Endometrium (tissue), 2 donors: Measurements from ENCODE around the gene KIRREL1.

Experiments
- FAIRE-seq: peaks from 2 replicates; lab custom pipeline; 2012; peaks lifted over from hg19 to GRCh38; lab: Jason Lieb, UNC
- donor health status: control.
- donor health status: control.

The KIRREL1 gene

DNA sequence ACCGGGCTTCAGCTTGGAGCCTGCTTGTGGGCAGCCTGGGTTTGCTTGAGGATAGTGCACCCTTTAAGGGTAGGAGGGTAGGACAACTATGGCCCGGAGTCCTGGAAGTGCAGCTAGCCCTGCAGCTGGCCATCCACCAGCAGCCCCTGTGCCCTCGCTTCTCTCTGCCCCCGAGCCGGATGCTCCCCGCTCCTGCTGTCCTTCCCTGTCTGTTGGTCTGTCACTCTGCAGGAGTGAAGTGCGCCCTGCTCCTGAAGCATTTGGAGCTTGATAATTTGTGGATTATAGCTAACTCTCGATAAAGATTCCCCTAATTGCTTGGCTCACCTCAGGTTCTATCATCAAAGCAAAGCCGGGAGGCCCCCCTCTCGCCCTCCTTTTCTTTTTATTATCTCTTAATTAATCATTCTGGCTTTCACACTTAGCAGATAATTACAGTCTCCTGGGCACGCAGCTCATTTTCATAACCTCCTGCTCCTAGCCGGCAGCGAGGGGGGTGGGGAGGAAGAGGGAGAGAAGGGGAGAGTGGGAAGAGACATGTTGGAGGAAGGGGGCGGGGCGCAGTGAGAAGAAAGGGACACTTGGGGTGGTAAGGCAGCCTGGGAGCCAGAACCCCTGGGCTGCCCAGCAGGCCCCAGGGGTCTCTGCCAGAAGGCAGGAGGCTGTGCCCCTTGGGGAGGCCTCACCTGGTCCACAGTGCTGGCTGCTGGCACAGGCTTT is 14.4 kb downstream of the KIRREL1 start:
- FAIRE-seq = no peak

DNA sequence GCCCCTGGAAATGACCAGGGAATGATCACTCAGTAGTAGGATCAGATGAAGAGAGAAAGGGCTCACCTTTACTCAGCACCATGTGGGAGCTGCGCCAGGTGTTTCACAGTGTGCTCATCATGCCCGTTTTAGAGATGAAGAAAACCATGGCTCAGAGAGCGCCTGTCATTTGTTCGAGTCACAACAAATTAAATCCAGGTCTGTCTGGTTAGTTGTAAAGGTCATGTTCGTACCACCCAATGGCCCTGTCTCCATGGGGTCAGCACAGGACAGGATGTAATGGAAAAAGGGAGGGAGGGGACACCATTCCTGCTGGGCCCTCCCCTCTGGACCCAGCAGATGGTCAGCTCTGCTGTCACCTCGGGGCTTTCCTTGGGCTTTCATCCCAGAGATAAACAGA is 15.2 kb downstream of the KIRREL1 start:
- no peak for FAIRE-seq

DNA sequence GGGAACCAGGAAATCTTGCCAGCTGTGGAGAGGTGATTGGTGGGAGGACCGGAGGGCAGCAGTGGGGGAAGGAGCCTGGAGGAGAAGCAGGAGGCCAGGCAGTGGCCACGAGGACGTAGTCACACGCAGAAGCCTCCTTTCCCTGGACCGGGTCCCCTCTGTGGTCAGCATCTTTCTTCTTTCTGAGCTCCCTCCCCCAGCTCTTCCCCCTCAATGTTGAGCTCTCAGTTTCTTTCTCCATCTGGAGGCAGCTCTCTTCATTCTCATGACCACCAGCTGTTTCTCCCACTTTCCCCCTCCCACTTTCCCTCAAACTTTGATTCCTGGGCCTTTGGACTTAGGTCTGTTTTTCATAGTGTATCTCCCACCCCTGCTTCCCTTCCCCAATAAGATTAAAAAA is 18.3 kb downstream of the KIRREL1 start:
- FAIRE-seq = no peak

DNA sequence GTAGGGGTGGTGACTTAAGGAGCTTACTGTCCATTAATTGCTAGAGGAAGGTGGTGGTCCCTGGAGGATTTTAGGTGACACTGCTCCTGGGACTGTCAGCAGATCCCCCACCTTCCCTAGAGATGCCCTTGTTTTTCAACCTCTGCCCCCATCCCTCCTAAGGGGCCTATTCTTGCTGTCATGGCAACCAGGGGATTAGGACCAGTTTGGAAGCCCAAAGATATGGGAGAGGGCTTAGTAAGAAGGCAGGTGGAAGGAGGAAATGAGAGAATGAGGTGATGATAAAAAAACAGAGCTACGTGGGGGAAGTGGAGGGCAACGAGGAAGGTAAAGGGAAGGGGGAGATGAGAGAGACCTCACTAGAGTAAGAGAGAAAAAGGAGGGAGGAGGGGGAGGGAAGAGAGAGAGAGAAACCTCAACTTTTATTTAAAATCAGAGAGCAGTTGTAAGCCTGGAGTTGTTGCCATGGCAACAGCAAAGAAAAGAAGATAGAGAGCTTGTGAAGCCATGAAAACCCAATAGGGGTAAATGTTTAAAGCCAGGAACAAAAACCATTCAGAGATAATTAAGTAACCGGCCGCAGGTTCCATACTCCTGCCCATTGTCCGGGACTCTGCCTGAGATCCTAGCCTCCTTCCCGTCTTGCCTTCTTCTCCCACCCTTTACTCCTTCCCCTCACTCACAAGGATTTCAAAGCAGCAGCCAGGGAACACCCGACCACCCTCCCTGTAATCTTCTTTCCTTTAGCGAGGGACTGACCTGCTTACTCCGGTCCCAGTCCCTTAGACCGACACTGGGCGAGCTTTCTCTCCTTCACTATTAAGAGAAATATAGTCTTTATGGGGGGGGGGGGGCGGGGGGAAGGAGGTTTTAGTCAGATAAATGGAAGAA is 20.6 kb downstream of the KIRREL1 start:
- FAIRE-seq = no peak

DNA sequence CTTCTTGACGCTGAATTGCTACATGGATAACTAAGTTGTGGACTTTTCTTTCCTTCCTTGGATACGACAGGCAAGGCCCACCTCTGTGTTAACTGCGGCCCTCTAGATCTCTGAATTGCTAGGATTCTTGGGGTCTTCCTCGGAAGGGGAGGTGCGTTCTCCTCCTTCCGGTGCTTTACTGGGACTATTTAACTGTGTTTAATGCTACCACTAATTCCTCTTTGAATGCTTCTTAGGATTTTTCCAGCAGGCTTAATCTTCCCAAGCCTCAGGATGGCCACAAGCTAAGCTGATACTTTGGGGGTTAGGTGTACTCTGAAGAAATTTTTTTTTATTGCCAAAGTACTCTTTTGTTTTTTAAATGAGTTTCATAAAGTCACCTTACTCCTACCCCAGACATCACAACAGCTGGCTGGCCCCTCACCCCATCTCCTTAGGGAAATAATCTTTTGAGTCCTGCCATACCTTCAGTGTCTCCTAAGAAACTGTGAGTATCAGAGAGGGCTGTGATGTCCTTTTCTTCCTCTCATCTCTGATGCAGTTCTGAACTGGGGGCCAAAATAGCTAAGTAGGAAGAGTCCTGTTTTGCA is 21.4 kb downstream of the KIRREL1 start:
- FAIRE-seq = no peak

DNA sequence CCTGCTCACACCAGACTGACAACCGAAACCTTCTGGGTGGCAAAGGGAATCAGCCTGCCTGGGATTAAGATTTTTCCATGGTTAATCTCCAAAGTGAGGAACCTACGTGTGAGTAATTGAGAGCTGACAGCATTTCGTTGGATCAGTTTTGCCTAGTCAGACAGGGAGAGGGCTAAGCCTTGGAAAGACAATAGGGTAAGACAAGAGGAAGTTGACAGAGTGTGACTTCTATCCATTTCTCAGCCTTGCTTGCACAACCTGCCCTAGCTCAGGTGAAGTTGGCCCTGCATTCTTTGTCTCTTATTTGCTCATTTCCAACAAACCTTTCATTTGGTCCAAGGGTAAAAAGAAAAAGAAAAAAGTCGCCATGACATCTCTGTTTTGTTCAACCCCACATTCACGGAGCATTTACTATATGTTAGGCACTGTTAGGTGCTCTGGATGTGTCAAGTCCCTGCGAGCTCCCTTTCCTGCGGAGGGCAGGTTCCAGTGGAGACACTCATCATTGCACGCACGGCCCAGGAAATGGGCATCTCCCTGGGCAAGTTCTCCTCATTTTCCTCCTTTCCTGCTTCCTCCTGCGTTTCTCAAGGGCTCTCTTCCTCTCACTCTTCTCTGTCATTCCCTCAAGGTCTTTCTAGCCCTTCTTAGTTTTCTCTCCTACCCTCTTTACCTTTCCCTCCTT is 23.3 kb downstream of the KIRREL1 start:
- FAIRE-seq = no peak

DNA sequence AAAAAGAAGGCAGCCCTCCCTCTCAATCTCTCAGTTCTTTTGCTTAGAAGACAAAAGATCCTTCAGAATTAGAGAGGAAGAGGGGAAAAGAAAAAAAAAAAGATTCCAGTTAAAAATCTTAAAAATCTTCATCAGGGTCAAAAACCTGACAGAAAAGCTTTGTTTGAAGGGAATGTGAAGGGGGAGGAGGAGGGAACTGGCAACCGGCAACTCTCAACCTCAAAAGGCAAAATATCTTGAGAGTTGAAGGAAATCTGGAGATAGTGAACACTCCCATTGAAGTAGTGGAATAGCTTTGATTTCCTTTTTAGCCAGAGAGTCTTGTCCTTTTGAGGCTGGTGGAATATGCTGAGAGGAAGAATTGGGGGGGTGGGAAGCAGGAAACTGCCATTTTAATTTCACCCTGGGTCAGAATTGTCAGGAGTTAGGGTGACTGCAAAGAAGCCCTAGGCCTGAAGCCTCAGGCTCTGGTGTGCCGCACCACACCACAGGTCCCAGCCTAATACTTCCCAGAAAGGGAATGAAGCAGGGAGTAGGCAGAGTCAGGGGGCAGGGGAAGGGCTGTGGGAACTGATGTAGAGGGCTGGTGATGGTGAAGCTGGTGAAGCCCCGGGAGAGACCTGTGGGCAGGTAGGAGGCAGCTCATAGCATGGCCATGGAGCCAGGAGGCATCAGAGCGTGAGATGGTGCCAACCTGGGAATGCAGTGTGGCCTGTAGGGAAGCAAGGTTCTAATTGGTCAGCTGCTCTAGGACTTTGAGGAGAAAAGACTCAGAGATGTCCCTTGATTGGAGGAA is 24.6 kb downstream of the KIRREL1 start:
- peak; percentile 85 for FAIRE-seq

DNA sequence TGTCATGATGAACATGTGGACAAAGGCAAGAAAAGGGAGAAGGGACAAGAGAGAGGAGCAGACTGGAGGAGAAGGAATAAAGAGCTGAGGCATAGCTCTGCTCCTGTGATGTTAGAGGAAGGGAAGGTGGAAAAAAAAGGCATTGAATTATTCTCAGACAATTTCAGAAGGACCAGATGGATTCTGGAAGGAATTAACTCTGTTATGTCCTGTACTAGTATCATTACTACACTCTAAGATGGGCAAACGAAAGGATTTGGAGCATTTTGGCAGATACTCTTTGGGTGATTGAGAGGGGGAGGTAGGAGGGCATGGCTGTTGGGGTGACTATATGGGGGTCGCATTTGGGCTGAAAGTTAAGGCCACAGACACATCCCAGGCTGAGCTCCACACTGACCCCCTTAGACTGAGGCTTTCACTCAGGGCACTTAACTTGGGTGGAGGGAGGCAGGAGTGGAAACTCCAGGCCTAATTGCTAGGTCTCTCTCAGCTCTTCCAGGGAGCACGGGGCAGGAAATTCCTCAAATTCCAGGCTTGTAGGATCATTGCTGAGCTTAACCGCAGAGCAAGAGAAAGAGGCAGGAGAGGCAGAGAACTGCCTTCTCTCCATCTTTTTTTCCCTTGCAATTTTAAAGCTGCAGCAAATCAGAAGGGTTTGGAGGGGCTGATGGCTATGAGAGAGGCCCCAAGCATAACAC is 25.9 kb downstream of the KIRREL1 start:
- peak; percentile 23 for FAIRE-seq

DNA sequence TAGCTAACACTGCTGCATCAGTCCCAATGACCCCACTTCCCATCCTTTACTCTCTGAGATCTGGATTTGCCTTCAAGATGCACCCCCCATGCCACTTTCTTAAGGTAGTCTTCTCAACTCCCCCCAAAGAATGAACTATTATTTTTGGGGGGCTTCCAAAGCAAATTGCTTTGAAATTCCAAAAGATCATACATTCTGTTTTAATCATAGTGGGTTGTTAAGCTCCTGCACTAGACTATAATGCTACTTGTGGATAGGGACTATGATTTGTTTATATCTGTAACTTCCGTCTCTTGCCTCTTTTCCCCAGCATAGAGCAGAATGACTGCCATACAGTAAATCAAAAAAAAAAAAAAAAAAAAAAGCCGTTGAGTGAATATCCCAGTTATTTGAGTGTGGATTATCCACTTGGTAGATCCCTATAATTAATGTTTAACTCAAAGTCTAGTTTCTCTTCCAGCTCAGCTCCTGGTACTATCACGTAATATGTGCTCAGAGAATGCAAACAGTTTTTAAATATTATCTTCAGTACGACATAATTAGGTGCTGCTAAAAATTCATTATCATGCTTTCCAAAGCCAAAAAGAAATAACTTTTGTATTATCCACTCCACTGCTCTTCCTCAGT is 26.9 kb downstream of the KIRREL1 start:
- FAIRE-seq = no peak

DNA sequence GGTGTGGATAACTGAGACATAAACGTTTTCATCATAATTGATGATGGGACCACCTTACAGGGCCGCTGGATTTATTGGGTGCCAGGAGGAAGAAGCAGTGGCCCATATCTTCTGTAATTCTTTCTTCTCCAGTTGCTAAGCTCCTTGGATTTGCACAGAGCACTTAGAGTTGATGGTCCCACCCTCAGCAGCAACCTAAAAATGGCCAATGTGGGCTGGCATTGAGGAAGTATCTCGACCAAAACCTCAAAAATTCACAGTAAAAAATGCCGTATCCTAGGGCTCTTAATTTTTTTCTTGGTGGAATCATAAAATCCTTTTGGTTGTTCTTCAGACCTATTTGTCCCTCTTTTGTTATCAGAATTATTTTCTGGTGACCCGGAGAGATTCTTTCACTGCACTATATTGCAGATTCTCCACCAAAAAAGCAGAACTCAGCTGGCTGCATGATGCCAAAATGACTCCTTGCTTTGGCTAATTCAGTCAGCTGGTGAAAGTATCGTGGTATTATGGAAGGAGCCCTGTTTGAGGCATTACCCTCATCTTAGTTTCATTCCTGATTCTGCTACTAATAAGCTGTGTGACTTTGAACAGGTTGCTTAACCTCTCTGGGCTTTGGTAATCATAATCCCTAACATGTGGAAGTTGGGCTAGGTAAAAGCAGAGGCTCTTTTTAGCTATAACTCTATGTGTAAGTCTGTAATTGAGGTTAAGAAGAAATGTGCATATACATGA is 27.6 kb downstream of the KIRREL1 start:
- FAIRE-seq = no peak

DNA sequence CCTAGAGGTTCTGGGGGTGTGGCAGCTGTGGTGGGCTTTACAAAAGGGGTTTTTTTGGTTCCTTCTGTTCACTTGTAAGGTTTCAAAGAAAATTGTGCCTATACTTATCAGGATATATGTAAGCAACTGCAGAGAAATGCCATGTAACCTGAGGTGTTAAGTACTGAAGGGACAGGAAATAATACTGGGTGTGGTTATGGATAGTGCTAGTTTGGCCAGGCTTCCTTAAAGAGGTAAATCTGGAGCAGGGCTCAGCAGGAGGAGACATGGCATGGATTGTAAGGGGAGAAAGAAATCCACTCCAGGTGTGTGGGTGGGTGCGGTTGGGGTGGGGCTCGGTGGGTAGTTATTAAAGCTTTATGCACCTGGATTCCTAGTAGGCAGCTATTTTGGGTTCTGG is 28.3 kb downstream of the KIRREL1 start:
- no peak for FAIRE-seq

DNA sequence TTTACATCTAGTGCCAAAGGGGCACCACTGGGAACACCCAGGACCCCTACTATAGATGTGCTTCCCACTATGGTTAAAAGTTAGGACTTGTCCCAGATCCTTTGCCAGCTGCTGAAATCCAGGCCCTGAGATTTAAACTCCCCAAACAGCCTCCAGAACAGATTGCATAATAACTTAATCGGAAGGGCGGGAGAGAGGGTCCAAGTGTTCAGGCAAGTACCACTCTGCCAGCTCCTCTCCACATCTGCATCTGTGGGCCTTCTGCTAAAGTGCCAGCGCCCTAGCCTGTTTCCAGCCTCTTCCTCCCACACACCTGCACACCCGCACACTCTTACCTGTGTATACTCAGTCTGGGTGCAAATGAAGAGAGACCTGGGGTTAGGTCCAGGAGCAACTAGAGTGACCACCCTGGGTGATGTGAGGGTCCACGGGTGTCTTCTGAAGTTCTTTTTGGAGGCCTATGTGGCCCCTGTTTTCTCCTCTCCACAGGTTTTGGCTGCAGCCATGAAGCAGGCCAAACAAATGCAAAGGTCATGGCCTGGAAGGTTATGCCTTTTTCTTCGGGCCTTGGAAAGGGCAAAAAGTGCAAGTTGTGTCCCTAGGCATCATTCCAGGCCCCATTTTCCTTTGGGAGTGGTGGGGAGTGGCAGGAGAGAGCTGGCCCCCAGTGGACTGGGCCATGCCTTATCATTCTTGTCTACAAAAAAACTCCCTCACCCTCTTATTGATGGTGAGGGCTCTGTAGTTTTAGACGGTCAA is 29.3 kb downstream of the KIRREL1 start:
- no peak for FAIRE-seq

DNA sequence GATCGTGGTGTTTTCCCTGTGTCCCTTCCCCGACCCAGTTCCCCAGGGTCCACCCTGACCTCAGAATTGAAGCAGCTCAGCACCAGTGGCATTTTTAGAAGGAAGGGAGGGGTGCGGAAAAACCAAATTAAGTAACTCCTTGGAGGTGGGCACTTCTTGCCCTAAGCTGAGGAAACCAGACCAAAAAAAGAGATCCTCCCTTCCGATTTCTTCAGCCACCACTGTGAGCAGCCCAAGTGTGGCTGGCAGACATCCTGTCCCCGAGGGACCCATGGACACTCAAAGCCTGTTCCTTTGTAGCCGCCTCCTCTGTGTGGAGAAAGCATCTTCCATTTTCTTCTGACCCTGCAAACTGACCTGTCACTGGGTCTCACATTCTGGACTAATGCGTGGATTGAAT is 31.3 kb downstream of the KIRREL1 start:
- no peak for FAIRE-seq

DNA sequence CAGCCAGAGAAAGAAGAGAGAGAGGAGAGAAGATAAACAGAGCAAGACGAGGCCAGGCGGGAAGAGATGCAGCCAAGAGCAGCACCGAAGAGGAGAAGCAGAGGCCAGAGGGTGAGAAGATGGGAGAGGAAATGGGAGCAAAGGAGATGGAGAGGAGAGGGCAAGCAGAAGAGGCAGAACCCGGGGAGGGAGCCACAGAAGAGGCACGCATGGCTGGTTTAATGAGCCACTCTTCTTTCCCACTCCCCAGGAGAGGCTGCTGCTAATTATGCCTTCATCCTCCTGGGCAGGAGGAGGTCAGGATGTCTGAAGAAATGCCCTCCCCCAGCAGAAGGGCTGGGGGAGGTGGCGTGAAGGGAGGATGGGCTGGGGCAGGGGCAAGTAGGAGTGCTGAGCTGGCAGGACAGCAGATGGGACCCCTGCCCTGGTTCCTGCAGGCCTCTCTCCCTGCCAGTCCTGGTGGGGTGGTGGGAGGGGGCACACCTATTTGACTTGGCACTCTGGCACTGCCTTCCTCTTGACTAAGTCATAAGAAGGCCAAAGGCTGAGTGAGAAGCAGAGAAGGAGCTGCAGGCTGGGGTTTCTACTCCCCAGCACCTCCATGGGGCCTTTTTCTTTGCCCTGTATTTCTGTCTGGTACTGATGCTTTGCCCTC is 32.3 kb downstream of the KIRREL1 start:
- FAIRE-seq = no peak

DNA sequence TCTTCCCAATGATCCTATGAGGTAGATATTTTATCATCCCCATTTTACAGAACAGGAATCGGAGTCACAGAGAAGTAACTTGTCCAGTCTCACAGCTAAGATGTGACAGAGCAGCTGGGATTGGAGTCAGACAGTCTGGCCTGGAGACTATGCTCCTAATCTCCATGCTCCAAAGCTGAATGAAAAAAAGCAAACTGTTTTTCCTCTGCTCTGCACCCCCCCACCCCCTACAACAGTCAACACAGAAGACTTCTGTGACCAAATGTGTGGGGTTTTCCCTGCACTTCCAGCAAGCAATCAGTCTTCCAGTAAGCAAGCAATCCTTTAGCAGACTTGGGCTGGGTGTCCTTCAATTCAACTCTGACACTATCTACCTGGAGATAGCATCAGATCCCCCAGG is 33.2 kb downstream of the KIRREL1 start:
- no peak for FAIRE-seq

DNA sequence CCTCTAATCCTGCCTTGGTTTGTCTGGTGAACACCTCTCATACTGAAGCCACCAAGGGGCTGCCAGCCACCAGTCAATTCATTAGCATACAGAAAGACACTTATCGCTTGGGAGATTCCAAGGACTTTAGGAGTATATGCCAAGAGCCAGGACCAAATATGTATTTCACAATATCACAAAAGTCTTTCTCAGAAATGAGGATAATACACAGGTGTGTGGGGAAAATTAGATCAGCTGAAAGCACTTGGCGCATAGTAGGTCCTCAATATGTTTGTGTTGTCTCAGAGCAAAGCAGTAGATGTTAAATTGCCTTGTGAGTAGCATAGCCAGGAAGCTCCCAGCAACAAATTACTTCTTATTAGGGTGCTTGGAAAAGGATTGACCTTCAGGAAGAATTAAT is 34.1 kb downstream of the KIRREL1 start:
- FAIRE-seq = no peak

DNA sequence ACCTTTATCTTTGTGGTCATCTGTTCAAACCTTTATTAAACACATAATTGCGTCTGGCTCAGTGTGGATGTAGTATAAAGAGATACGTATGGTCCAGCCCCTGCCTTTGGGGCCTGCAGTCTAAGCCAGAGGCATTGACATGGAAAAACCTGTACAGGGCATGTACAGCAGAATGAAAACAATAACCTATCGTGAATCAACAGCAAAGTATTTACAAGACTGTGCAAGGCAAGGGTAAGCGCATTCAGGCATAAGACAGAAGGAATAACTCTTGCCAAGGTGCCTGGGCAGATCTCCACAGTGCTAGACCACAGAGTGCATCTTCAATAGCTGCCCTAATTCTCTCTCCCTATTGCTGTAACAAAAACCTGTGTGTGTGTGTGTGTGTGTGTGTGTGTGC is 35.5 kb downstream of the KIRREL1 start:
- FAIRE-seq = no peak

DNA sequence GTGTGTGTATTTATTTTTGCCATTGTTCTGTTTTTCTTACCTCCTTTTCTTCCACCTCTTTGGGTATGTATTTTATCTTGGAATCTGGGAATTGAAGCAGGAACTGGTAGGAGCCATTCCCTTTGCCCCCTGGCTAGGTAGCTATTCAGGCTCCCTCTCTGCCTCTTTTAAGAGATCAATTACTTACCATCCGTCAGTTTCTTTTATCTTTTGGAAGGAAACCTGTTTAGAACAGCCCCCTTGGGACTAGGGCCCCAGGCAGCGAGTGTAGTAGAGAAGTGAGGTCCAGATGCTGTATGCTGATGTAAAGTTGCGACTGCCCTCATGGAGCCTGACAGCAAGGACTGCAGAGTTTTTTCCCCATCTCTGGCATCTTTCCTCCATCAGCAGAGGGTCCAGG is 41.6 kb downstream of the KIRREL1 start:
- no peak for FAIRE-seq
